Activated CD4-positive, alpha-beta T cell treated with anti-CD3 and anti-CD28 coated beads, Interleukin-2, amount 10 ng/mL, durations not matched to agents 7 days and 5 days (primary cell): ENCODE measurements around the gene ZMYND19. TPM values are rescaled to one million over a fixed set of nuclear protein-coding genes. Genes with fewer than 3 reads are reported as not detected.
A peak's percentile ranks its signal among the peaks of the same experiment; 100 is the strongest.

ENCODE experiments used
- CTCF ChIA-PET: fragments of 350-600 bp; sonication (Branson Sonifier 250); formaldehyde crosslinking; loops from one replicate; lab custom pipeline; 2021; ENCODE audit warnings: antibody characterized with exemption; lab: Charles Lee
- POLR2A ChIA-PET: fragments of 350-600 bp; sonication (Branson Sonifier 250); formaldehyde crosslinking; loops from one replicate; lab custom pipeline; 2021; ENCODE audit warnings: antibody characterized with exemption; lab: Charles Lee
- DNase-seq: peaks from one replicate; pipeline ENCODE4 v3.0.0-alpha.2; 2020
- H3K27ac Mint-ChIP-seq: one replicate; pipeline ENCODE4 v1.8.0; 2021; ENCODE audit warnings: mild to moderate bottlenecking, moderate library complexity, mixed read lengths
- H3K27me3 Mint-ChIP-seq: one replicate; pipeline ENCODE4 v1.8.0; 2021; ENCODE audit warnings: mixed read lengths
- H3K36me3 Mint-ChIP-seq: one replicate; pipeline ENCODE4 v1.8.0; 2021; ENCODE audit warnings: low read depth, mixed read lengths
- H3K4me1 Mint-ChIP-seq: one replicate; pipeline ENCODE4 v1.8.0; 2021; ENCODE audit warnings: mixed read lengths
- H3K4me3 Mint-ChIP-seq: one replicate; pipeline ENCODE4 v1.8.0; 2021; ENCODE audit warnings: mild to moderate bottlenecking, moderate library complexity, mixed read lengths
- H3K9me3 Mint-ChIP-seq: one replicate; pipeline ENCODE4 v1.8.0; 2021; ENCODE audit warnings: mixed read lengths
- total RNA-seq, 2 experiments: library from RNA; stranded (reverse); gene quantifications; one replicate each; pipeline ENCODE4 v1.2.3, GENCODE V29; 2021

ZMYND19 gene
- total RNA-seq, 2 experiments from 2014 or later = 24.7 to 26.5 TPM

DNA sequence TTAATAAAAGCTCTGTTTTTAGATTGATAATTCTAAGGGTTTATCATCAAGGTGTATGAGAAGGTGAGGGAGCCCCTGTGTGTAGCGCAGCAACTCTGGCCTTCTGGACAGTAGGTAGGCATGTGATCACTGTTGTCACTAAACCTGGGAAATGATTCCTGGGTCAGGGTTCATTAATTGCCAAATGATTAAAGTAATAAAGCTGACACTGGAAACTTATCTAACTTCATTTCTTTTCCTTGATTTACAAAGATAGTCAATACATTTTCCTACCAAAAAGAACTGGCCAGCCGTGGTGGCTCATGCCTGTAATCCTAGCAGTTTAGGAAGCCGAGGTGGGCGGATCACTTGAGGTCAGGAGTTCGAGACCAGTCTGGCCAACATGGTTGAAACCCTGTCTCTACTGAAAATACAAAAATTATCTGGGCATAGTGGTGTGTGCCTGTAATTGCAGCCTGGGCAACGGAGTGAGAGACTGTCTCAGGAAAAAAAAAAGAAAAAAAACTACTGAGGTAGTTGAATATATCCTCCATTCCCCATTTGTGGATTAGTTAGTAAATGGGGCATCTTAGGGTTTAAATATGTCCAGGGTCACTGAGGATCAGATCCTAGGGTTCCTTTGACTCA, 30.9 kb upstream of the ZMYND19 start:
- Mint-ChIP-seq H3K9me3 (no peaks in the 10 kb centered on the region), H3K27me3 (no peaks in the 10 kb centered on the region), H3K4me1 (peaks cover 53% of the 10 kb centered on the region), H3K27ac (peak overlapping the region; percentile 26), H3K4me3 (peak overlapping the region; percentile 82), H3K36me3 (peaks cover 29% of the 10 kb centered on the region)
- CTCF ChIA-PET = interaction anchor here (1.1 kb wide), 1 partner anchor 42 kb away, joined by 3 read pairs; no protein-coding TSS in a partner anchor
- no peak for DNase-seq
- POLR2A ChIA-PET = interaction anchor here (0.8 kb wide), 1 partner anchor 30 kb away, joined by 3 read pairs; no protein-coding TSS in a partner anchor

DNA sequence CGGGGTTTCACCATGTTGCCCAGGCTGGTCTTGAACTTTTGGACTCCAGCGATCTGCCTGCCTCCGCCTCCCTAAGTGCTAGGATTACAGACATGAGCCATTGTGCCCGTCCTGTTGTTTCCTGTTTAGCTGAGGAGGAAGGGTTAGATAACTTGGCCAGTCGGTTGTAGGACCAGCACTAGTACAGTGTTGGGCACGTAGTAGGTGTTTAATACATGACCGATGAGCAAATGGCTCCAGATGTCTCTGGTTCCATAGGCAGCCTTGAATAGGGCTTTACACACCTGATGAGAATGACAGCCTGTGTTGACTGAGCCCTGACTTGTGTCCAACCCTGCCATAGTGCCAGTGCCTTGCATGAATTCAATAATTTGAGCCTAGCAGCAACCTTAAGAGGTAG, 30.3 kb upstream of the ZMYND19 start:
- Mint-ChIP-seq H3K9me3 (no peaks in the 10 kb centered on the region), H3K4me1 (peaks cover 52% of the 10 kb centered on the region), H3K36me3 (peaks cover 29% of the 10 kb centered on the region), H3K4me3 (peak overlapping the region; percentile 82), H3K27me3 (no peaks in the 10 kb centered on the region), H3K27ac (no peak overlapping the region)
- no peak for DNase-seq
- ChIA-PET POLR2A (no interaction called here), CTCF (interaction anchor here (1.1 kb wide), 1 partner anchor 41 kb away, joined by 3 read pairs; no protein-coding TSS in a partner anchor)

DNA sequence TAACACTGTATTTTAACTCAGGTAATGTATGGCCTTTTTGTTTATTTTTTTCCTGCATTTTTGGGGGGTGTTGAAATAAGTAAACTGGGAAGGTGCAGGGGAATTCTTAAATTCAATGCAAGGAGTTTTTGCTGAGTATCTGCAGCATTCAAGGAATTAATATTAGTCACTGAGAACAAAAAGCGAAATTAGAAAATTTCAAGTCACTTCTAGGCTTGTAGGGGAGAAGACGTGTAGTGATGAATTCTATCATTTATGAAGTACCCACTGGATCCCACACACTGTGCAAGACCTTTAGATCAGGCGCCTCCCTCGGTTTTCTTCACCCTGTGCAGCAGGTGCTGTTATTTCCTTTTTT, 29.7 kb upstream of the ZMYND19 start:
- H3K9me3 Mint-ChIP-seq = no peaks in the 10 kb centered on the region
- ChIA-PET POLR2A (no interaction called here), CTCF (no interaction called here)
- no peaks in the 10 kb centered on the region for H3K27me3 Mint-ChIP-seq
- DNase-seq = no peak
- peak overlapping the region; percentile 82 for H3K4me3 Mint-ChIP-seq
- peaks cover 27% of the 10 kb centered on the region for H3K36me3 Mint-ChIP-seq
- H3K27ac Mint-ChIP-seq = peak overlapping the region; percentile 89
- peaks cover 46% of the 10 kb centered on the region for H3K4me1 Mint-ChIP-seq

DNA sequence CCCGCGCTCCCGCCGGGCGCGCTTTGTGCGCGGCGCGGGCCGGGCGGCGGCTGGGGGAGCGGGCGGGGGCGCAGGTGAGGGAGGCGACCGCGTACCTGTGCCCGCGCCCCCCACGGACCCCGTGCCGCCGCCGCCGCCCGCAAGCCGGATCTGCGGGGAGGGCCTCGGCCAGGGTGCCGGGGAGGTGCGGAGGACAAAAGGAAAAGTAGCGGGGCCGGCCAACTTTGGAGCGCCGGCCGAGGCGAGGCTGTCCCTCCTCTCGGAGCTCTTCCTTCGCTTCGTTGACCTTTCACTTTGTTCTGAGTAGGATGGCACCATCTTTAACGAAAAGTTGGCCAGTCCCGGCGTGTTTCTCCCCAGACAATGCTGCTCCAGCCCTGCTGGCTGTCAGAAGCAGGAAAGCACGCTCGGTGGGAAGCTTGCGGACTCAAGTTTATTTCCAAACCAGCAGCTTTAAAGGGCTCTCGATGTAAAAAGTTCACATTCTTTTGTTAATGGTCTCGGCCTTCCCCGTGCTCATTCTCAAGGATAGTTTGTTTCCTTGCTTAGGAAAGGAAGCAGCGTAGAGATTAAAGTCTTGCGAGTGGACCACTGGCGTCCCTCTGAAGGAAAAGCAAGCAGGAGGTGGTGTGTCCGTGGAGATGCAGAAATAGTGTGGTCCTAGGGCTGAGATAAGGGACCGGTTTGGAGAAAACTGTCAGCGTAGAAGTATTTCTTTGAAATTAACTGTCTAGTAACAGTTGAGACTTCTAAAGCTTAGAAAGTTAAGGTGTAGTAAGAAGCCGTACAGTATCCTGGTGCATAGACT, 29.1 kb upstream of the ZMYND19 start:
- DNase-seq = peak; percentile 39
- H3K27me3 Mint-ChIP-seq = no peaks in the 10 kb centered on the region
- ChIA-PET POLR2A (no interaction called here), CTCF (interaction anchor here (1.3 to 1.4 kb wide), 2 partner anchors 9 to 84 kb away, joined by 3 to 5 read pairs; no protein-coding TSS in a partner anchor)
- H3K36me3 Mint-ChIP-seq = peaks cover 30% of the 10 kb centered on the region
- H3K27ac Mint-ChIP-seq = peak overlapping the region; percentile 89
- peaks cover 41% of the 10 kb centered on the region for H3K4me1 Mint-ChIP-seq
- H3K9me3 Mint-ChIP-seq = no peaks in the 10 kb centered on the region
- H3K4me3 Mint-ChIP-seq = peak overlapping the region; percentile 82

DNA sequence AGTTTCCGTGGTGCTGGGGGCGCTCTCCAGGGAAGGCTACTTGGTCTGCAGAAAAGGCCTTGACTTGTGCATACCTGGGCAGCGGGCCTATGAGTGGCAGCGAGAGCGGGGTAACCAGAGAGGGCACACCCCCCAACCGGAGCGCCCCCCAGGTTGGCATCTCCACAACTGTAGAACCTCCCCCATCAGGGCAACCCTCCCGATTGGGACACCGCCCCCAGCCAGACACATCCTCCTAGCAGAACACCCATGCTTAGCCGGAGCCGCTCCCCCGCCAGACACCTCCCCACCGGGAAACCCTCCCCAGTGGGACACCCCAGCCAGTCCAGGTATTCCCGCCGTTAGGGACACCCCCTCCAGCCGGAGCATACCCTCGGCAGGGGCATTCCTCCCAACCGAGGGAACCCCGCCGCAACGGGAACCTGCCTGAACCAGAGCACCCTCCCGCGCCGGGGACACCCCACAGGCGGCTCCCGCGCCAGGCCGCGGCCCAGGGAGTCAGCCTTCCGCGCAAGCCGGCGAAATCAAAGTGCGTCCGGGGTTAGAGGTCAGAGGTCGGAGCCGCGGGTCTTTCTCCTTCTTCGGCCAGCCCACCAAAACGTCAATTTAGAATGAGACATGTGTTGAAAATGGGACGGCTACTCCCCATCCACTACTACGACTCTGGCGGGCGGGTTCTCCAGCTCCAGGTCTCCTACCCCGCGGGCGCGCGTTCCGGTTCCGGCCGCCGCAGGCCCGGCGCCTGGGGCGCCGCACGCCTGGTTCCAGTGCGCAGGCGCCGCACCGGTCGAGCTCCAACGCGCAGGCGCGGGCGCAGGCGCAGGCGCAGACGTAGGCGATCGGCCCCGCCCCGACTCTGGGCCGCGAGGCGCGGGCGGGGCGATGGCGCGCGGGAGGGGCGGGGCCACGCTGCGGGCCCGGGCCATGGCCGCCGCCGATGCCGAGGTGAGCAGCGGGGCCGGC, 28.1 kb upstream of the ZMYND19 start, which contains the start of gene EHMT1:
TSS of gene EHMT1 (plus strand) at position 901 of the 963 bp plus-strand sequence. CDS start at position 925, 24 bp downstream.
- POLR2A ChIA-PET = interaction anchor here (0.6 kb wide), 1 partner anchor 11 kb away, joined by 3 read pairs; no protein-coding TSS in a partner anchor
- H3K27me3 Mint-ChIP-seq = no peaks in the 10 kb centered on the region
- peaks cover 30% of the 10 kb centered on the region for H3K36me3 Mint-ChIP-seq
- peaks cover 38% of the 10 kb centered on the region for H3K4me1 Mint-ChIP-seq
- peak within 1 kb of the TSS; percentile 93 for H3K27ac Mint-ChIP-seq
- peak within 1 kb of the TSS; percentile 87 for H3K4me3 Mint-ChIP-seq
- no peaks in the 10 kb centered on the region for H3K9me3 Mint-ChIP-seq
- CTCF ChIA-PET = interaction anchor here (0.6 to 1.4 kb wide), 3 partner anchors 10 to 83 kb away, joined by 3 to 5 read pairs (median 3); no protein-coding TSS in a partner anchor
- peak; percentile 85 for DNase-seq

DNA sequence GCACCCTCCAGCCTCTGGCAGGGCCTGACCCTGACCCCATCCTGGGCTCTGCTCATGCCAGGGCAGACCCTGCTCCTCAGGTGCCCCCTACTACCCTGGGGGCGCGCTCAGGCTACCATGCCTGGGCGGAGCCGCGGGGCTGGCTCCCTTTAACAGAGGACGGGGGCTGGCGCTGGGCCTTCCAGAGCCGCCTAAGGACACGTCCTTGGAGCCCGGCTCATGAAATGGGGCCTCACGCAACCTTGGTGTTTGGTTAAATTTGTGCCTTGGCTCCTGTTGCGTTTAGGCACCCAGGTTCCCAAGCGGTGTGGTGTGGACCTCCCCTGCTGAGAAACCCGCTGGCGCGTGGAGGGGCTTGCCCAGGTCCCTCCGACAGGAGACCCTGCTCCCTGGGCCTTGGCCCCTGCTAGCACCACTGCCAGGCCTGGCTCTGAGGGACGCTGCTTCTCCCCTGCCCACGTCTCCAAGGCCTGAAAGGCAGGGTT, 25.1 kb upstream of the ZMYND19 start:
- Mint-ChIP-seq H3K27me3 (no peaks in the 10 kb centered on the region), H3K4me3 (no peak overlapping the region), H3K4me1 (peaks cover 32% of the 10 kb centered on the region), H3K27ac (no peak overlapping the region), H3K36me3 (peaks cover 16% of the 10 kb centered on the region), H3K9me3 (no peaks in the 10 kb centered on the region)
- ChIA-PET CTCF (no interaction called here), POLR2A (no interaction called here)
- no peak for DNase-seq

DNA sequence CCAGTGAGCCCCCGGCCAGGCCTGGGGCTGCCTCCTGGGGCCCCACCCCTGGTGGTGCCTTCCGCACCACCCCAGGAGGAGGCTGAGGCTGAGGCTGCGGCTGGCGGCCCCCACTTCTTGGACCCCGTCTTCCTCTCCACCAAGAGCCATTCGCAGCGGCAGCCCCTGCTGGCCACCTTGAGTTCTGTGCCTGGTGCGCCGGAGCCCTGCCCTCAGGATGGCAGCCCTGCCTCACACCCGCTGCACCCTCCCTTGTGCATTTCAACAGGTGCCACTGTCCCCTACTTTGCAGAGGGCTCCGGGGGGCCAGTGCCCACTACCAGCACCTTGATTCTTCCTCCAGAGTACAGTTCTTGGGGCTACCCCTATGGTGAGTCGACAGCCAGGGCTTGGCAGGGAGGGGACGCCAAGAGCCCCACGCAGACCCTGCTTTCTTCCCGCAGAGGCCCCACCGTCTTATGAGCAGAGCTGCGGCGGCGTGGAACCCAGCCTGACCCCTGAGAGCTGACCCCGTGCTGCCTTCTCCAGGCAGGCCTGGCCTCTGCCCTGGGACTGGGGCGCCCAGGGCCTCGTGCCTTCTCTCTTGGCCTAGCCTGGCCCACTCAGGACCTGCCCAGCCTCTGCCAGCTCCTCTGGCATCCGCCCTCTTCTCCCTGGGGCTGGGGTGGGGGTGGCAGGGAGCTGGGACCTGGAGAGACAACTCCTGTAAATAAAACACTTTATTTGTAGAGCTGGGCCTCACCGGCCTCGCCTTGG, 24.5 kb upstream of the ZMYND19 start:
- no peak for DNase-seq
- H3K9me3 Mint-ChIP-seq = no peaks in the 10 kb centered on the region
- POLR2A ChIA-PET = no interaction called here
- CTCF ChIA-PET = no interaction called here
- no peaks in the 10 kb centered on the region for H3K27me3 Mint-ChIP-seq
- H3K4me3 Mint-ChIP-seq = no peak overlapping the region
- H3K36me3 Mint-ChIP-seq = peaks cover 13% of the 10 kb centered on the region
- H3K27ac Mint-ChIP-seq = no peak overlapping the region
- H3K4me1 Mint-ChIP-seq = peaks cover 29% of the 10 kb centered on the region

DNA sequence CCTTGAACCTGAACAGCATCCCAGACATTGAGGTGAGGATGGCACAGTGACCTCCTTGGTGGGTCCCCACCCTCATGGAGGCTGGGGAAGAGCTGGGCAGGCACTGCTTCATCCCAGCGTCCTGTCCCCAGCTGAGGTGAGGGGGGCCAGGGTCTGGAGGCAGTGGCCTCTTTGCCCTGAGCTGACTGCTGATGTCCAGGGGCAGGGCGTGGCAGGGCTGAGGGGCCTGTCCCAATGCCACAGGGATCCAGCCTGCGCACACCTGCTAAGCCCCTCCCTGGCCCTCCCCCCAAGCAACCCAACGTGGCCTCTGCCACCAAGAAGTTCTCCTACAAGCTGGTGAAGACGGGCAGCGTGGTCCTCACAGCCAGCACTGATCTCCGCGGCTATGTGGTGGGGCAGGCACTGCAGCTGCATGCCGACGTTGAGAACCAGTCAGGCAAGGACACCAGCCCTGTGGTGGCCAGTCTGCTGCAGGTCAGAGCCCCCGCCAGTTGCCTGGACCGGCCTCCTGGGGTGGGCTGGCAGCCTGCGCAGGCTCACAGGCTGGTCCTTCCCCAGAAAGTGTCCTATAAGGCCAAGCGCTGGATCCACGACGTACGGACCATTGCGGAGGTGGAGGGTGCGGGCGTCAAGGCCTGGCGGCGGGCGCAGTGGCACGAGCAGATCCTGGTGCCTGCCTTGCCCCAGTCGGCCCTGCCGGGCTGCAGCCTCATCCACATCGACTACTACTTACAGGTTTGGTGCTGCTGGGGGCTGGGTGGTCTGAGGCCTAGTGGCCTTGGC, 23.6 kb upstream of the ZMYND19 start:
- Mint-ChIP-seq H3K4me1 (peaks cover 27% of the 10 kb centered on the region), H3K36me3 (peaks cover 13% of the 10 kb centered on the region), H3K4me3 (no peak overlapping the region), H3K27ac (no peak overlapping the region), H3K9me3 (no peaks in the 10 kb centered on the region), H3K27me3 (no peaks in the 10 kb centered on the region)
- POLR2A ChIA-PET = no interaction called here
- CTCF ChIA-PET = no interaction called here
- DNase-seq = no peak

DNA sequence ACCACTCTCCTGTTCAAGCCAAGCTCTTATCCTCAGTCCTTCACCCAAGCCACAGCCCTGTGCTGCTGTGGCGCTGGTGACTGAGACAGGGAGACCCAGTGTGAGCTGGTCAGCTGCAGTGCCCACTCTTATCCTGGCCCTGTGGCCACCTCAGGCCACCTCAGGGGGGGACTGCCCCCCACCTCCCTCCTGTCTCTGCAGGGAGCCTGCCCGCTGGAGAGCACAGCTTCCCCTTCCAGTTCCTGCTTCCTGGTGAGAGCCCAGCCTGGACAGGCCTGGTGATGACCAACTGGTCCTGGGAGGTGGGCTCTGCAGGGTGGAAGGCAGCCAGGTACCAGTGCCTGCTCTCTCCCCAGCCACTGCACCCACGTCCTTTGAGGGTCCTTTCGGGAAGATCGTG, 22.9 kb upstream of the ZMYND19 start:
- H3K4me3 Mint-ChIP-seq = no peak overlapping the region
- peaks cover 13% of the 10 kb centered on the region for H3K36me3 Mint-ChIP-seq
- no peaks in the 10 kb centered on the region for H3K9me3 Mint-ChIP-seq
- peaks cover 27% of the 10 kb centered on the region for H3K4me1 Mint-ChIP-seq
- H3K27ac Mint-ChIP-seq = no peak overlapping the region
- ChIA-PET CTCF (no interaction called here), POLR2A (interaction anchor here (0.5 kb wide), 1 partner anchor 409 kb away, joined by 3 read pairs; no protein-coding TSS in a partner anchor)
- H3K27me3 Mint-ChIP-seq = no peaks in the 10 kb centered on the region
- no peak for DNase-seq

DNA sequence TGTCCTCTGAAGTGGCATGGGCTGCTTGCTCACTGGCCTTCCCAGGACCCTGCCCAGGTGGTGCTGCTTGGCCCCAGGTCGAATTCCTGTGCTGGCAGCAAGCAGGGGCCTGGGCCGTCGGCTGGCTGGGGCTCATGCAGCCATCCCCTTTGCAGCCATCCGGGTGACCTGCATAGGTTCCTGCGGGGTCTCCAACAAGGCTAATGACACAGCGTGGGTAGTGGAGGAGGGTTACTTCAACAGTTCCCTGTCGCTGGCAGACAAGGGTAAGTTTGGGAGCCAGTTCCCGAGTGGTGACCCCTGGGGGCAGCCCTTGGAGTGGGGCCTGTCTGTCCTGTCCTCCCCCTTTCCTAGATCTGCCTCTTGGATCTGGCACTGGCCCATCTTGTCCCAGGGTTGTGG, 22.4 kb upstream of the ZMYND19 start:
- DNase-seq = no peak
- Mint-ChIP-seq H3K27me3 (no peaks in the 10 kb centered on the region), H3K36me3 (peaks cover 13% of the 10 kb centered on the region), H3K4me3 (no peak overlapping the region), H3K9me3 (no peaks in the 10 kb centered on the region), H3K4me1 (peaks cover 24% of the 10 kb centered on the region), H3K27ac (no peak overlapping the region)
- ChIA-PET POLR2A (interaction anchor here (0.5 kb wide), 1 partner anchor 410 kb away, joined by 3 read pairs; no protein-coding TSS in a partner anchor), CTCF (no interaction called here)
